ENCODE results near the gene PIWIL1.

Gene PIWIL1

DNA sequence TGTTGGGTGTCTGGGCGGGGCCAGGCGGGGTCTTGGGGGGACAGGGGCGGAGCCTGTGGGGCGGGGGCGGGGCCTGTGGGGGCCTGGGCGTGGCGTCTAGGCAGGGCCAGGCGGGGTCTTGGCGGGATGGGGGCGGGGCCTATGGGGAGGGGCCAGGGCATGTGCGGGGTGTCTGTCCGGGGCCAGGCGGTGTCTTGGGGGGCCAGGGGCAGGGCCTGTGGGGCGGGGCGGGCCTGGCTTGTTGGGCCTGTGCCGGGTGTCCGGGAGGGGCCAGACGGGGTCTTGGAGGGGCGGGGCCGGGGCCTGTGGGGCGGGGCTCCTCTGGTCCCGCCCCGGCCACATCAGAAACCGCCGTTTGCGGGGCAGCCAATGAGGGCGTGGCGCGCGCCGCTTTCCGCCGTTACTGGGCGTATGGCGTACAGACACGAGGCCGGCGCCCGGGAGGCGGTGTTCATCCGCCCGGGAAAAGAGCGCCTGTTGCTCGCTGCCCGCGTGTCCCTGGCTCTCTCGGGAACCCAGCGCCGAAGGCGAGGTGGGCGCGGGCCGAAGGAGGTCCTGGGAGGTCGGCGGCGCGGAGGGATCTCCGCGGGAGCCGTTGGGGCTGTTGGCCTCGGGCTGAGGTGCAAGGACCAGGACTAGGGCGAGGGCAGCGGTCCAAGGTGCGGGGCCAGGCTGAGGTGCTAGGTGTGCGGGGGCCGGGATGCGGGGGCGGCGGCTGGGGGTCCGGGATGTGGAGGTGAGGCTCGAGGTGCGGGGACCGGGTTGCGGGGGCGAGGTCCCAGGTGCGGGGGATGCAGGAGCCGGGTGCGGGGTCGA lies at the start of gene PIWIL1:
Gene PIWIL1 (plus strand): TSS at position 400 of the 816 bp plus-strand sequence. CDS start 4,705 bp downstream, outside the sequence.
- no peak for DNase-seq

DNA sequence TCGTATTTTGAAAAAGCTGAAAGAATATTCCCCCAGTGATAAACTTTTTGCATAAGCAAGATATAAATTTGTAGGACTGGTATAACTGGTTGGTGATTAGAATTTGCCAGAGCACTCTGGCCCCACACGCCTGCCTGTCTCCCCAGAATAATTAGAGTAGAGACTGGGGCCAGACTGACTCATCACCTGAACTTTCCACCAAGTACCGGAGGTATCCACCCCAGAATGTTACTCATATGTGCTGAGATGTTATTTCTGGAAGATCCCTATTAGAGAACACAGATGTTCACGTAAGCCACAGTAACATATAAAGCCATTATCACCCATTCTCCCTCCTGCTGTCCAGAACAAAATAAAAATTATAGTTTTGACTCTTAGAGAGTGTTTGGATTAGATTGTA lies 49.5 kb upstream of the PIWIL1 start:
- no peak for DNase-seq

DNA sequence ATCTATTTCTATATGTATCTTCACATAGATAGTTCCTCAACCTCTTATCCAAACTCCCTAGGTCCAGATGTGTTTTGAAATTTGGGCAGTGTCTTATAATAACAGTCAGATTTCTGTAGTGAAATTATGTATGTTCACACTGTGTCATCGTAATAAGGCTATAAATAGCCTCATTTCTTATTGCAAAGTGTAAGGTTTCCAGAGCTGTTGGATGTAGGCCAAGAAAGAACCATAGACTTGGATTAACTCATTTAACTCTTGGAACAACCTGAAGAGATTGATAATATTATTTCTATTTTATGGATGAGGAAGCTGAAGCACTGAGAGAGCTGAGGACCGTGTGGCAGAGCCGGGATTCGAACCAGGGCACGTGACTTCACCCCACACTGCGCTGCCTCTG lies 49.0 kb upstream of the PIWIL1 start:
- peak; percentile 53 for DNase-seq

DNA sequence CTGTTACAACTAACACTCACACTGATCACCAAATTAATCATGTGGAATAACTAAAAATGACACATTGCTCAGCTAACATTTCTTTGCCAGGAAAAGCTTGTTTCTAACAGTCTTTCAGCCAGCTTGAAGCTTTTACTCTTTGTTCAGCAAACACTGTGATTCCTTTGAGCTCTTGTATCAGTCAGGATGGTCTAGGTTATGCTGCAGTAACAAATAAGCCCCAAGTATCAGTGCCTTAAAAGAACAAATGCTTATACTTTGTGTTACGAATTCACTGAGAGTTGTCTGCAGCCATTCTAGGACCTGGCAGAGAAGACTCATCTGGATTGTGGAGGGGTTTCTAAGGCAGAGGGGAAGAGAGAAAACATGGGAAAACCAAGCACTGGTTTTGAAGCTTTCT lies 47.6 kb upstream of the PIWIL1 start:
- no peak for DNase-seq

DNA sequence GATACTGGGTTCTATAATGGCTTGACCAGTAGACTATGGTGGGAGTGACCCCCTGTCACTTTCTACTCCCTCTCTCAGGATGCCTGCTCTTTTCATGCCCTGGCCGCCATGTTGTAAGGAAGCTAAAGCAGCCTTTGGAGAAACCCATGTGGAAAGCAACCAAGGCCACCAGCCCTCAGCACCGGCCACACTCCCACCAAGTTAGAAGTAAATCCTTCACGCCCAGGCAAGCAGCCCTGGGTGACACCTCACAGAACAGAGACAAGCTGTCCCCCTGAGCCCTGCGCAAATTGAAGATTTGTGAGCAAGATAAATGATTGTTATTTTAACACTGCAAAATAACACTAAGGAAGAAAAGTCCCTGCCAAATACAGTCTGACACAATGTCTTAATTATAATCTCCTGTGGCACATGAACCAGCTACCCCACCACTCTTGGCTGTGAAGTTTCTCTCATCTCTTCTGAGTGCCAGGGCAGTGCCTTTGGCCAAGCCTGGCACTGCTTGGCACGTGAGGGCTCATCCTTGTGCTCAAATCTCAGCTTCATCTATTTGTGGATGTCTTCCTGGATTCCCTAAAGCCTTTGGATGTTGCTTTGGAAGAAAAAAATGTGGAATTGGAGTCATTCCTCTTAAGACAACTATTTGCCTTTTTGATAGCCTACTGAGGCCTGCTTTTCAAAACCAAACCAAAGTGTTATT lies 39.2 kb upstream of the PIWIL1 start:
- no peak for DNase-seq

DNA sequence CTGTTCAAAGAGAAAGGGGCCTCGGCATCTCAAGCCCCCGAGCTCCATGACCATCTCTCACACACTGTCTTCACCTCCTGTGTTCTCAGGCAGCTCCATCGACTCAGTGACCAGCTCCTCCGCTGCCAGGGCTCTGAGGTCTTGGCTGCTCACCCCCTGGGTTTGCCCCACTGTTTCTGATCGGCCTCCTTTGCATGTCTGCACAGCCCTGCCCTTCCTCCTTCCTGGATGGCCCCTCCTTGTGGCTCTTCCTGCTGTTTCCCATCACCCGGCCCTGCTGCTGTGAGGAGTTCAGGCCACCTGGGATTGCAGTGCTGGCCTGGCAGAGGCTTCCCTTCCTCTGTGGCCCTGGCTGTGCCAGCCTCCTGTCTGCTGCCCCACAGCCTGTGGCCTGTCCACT lies 38.1 kb upstream of the PIWIL1 start:
- no peak for DNase-seq

DNA sequence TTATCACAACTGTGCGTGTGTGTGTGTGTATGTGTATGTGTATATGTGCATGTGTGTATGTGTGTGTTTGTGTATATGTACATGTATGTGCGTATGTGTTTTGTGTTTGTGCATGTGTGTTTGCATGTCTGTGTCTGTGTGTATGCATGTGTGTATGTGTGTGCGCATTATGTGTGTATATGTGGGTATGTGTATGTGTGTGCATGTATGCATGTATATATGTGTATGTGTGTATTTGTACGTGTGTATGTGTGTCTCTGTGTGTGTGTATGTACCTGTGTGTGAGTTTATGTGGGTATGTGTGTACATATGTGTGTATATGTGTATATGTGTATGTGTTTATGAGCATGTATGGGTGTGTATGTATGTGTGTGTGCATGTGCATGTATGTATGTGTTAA lies 37.6 kb upstream of the PIWIL1 start:
- no peak for DNase-seq

DNA sequence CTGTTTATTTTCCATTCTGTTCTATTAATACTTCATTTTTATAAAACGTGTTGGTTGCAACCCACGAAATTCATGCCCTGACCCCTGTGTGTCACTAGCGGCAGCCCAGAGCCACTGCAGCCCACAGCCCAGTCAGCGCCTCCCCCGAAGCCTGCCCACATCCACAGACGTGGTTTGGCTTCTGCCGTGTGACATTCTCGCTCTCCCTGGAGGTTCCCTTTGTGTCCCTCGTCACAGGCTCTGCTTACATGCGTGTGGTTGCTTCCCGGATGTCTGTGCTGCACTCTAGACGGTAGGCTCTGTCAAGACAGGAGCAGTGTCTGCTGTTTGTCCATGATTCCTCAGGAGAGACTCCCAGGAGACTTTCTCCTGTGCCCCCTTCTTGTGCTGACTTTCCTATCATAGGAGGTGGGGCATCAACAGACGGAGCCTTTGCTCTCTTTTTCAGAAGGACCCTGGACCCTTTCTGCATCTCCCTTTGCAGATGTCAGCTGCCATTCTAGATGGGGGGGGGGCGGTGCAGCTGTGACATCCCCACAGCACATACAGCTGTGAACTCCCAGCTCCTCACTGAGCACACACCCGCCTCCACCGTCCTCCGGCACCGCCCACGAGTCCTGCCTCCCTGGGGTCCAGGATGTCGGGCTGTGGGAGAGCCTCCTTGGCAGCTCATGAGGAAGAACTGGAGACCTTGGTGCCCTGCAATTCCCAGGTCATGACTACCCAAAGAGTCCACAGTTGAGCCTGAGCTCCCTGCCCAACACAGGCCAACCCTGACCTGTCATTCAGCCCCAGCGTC lies 36.8 kb upstream of the PIWIL1 start:
- DNase-seq = peak; percentile 55

DNA sequence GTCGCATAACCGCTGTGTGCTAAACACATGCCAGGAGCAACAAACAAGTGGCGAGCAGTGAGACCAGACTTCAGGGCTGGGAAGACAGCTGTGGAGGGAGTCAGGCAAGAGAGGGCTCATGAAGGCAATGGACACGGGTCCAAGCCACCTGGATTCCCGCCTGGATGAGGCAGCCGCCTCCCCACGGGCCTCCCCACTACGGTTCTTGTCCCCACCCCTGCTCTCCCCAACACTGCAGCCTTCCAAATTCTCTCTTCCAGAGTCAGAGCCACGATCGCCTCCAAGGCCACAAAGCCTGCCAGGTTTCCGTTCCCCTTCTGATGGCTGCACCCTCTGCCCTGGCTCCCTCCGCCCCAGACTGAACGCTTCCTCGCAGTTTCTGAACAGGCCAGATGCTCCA lies 36.1 kb upstream of the PIWIL1 start:
- DNase-seq = no peak

DNA sequence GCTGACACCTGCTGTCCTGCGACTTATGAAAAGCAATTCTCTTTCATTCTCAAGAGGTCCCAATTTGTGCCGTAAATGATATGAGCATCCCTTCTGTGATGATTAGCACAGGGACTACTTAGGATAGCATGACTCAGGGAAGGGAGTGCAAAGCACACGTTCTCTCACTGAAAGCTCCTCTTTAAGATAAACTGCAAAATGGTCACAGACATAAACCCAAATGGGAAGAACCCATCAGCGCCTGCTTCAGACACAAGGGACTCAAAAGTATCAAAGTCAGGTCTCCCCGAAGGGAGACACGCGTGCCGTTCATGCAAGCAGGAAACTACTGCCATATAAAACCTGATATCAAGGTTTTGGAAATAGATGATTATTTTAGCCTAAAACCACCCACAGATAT lies 33.9 kb upstream of the PIWIL1 start:
- DNase-seq = no peak

DNA sequence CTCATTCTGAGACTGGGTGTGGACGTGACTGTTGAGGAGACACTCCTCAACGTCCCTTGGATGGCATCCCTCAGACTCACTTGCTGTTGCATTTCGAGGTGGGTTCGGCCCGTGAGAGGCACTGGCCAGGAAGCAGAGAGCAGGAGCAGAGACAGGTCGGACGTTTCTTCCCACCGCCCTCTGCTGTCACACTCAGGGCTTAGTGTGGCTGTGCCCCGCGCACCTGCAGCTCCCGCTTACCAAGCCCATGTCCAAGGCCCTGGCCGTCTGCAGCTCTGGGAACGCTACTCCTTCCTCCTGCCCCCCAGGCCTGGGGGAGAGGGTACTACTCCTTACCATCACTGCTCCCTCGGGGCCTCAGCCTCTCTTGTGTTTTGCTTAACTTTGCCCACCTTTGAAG lies 29.8 kb upstream of the PIWIL1 start:
- no peak for DNase-seq

DNA sequence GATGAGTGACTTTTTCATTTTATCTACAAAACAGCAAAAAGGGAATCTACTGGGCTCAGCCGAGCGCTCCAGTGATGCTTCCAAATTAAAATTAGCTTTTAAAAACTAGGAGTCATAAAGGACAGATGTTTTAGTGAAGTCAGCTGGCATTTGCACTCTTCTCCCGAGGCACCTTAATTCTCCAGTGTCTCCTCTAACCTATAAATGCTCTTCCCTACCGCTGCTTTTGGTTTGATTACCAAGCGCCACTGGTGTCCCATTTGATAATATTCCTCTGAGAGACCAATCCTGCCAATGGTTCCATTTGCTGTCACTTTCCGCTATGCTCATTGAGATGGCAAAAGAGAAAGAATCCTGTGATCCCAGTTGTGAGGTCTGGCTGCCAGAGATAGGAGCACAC lies 29.3 kb upstream of the PIWIL1 start:
- DNase-seq = peak; percentile 65

DNA sequence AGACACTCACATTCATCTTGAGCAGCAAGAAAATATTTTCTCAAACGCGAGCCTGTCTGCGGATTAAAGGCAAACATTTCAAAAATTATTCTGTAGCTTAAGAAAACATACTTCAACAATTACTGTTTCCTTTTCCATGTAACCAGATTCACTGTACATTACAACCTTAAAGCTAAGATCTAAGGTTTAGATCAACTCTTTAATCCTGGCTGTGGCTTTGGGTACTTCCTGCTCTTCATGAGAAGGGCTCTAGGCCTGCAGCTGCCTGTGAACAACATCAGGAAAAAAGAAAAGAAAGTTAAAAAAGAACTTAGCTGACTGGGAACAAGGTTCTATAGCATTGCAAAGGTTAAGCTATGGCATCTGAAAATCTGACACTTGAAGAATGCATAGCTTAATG lies 21.4 kb upstream of the PIWIL1 start:
- DNase-seq = no peak

DNA sequence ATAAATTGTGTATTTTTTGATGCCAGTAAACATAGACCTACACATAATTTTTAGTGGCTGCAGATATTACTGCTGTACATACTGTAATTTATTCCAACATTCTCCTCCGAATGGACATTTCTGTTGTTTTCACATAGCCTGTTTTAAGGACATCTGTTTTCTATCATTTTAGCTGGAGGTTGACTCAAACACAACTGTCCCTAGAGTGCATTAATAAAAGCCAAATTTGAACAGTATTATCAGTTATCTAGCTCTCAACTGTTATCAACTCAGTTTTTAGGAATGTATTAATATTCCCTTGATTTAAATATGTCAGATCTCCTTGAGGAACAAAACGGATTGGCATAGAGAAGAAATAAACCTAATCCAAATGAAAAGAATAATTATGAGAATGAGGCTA lies 17.2 kb upstream of the PIWIL1 start:
- DNase-seq = peak; percentile 33

DNA sequence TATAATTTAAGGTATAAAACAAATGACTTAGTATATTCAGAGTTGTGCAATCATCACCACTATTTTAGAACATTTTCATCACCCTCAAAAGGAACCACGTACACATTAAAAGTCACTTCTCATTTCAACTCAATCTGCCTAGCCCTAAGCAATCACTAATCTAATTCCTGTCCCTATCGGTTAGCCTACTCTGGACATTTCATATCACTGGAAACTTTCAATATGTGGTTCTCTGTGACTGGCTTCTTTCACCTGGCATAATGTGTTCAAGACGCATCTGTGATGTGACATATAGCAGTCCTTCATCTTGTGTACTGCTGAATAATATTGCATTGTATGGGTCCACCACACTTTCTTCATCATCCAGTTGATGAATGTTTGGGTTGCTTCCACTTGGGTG lies 15.4 kb upstream of the PIWIL1 start:
- no peak for DNase-seq

DNA sequence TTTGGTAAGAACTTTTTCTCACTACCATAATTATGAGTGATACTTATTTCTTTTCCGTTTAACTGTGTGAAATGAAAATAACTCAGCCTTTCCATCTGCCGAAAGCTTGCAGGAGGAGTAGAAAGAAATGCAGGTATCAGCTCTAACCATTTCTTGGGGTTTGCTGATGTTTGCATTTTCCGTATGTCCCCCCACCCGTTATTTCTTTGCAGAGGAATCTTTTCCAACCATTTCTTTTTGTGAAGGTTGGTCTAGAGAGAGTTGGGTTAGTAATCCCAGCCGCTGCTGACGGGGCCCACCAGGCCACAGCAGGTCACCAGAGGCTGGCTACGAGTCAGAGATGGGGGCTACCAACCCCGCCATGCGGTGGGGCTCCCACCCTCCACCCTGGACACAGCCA lies 7.0 kb upstream of the PIWIL1 start:
- no peak for DNase-seq

DNA sequence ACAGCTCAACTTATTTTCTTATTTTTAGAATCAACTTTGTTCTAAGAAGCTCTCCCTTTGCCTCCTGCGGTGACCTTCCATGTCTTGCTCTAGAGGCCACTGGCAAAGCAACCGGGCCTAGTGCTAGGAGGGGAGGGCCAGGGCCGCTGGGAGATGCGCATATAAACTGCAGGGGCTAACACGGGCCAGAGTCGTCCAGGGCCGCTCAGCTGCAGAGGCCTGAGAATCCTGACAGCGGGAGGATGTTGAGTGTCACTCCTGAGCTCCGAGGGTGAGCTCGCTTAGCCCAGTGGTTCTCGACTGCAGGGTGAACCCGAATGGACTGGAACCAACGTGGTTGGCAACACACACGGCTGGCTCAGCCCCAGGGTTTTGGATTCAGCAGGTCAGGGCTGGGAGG lies 6.5 kb upstream of the PIWIL1 start:
- DNase-seq = no peak

DNA sequence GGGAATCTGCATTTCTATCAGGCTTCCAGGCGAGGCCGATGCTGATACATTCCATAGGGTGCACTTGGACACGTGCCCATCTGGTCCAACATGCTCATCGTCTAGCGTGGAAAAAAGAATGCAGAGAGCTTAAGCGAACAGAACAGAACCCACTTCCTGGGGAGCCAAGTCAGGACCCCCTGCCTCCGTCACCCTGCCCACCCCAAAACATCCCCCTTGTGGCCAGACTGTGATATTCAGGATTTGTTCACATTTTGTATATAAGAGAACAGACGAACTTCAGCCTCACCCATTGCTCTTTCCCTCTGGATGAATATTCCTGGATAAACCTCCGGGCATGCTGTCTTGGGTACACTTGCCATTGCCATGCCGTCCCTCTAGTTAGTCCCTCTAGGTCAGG lies 4.3 kb upstream of the PIWIL1 start:
- DNase-seq = no peak

DNA sequence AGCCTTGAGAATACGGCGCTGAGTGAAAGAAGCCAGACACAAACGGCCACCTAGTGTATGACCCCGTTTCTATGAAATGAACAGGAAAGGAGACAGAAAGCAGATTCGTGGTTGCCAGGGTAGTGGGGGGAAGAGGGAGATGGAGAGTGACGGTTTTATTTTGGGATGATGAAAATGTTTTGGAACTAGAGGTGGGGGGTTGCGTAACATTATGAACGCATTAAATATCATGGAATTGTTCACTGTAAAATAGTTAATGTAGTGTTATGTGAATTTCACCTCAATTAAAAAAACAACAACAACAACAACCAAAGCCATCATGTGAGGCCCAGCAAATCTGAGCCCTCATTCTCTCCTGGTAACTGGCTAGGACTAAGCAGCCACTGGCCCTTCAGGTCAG lies 3.3 kb upstream of the PIWIL1 start:
- DNase-seq = no peak

DNA sequence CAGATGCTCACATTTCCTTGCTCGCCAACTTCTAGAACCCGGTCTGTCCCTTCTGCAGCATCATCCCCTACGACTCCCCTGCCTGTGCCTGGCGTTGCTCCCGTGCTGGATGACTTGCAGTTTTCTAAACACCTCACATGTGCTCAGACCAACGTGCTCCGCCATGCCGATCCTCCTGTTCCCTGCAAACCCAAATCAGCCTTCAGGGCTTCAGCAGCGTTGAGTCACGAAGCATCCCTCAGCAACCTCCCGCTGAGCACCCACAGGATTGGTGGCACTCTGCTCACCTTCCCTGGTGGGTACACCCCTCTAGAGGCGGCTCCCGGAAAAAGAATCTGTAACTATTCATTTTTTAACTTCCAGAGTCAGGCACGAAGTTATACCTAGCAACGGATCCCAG lies 2.8 kb upstream of the PIWIL1 start:
- no peak for DNase-seq

DNA sequence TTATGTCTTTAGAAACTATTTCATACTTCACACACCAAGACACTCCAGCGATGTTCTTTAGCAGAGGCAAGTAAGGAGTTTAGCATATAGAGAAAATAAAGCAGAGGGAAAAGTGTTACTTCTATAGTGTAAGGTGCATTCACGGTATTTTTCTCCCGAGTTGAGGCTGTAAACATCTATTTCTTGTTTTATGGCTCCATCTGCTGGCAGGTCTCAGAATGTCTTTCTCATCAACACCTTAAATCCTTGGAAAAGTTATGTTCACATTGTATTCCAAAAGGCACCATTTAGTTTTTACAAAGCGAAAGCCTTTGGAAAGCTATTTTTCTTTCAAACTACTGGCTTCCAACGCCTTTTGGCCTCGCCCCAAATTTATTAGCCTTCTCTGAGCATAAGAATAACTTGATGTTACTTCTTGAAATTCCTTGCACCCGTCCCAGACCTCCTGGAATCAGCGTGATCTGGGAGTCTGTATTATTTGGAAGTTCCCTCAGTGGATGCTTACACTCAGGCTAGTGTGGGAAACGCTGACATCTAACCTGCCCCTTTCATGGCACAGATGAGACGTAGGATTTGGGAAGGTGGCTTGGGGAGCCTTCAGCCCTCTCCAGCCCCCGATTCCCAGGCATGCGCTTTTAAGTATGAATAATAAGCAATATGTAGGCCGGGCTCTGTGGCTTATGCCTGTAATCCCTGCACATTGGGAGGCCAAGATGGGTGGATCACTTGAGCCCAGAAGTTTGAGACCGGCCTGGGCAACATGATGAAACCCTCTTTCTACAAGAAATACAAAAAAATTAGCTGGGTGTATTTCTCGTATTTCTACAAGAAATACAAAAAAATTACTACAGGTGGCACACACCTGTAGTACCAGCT lies 1.9 kb upstream of the PIWIL1 start:
- peak; percentile 93 for DNase-seq

DNA sequence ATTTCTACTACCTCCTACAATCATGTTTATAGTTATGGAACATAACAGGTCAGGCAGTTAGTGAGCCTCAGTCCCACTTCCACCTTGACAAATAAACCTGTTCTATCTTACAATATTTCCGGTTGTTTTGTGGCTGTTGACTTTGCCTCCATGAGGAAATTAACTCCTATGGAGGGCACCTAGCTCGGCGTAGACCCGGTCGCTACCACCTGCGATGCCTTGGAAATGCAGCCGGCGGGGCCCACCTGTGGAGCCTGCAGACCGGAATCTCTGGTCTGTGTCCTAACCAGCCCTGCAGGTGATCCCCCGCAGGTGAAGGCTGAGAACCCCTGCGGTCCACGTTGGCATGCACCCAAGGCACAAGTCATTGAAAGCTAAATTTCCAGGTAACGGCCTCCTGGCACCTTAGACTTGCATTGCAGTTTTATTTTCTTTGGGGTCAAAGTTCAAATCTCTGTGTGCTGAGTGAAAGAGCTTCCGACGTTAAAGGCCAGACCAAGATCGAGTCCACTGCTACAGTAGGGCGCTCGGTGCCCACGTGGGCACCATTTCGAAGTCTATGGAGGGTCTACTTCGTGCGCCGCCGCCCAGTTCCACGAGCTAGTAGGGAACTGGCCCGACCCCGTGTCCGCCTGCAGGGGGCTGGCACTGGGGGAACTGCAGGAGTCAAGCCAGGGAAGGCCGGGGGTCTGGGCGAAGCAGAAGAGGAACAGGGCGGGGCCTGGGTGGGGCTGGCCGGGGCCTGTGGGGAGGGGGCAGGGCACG lies 782 bp upstream of the PIWIL1 start:
- DNase-seq = no peak
